Upper lobe of left lung (tissue), 6 donors: ENCODE data around the gene DGAT2L6. TPM values are rescaled to one million over a fixed set of nuclear protein-coding genes. Genes with fewer than 3 reads are reported as not detected.
A peak's percentile ranks its signal among the peaks of the same experiment; 100 is the strongest.
"Not testable (repeated sequence)": the region's sequence is repeated elsewhere in the genome, so short reads cannot be mapped to it uniquely, and the experiment has no call there.

ENCODE experiments used
- ATAC-seq, 2 donors: fragments of 200-7000 bp; cut with Tn5 transposase; one replicate each; pipeline ENCODE4 v1.9.1; 2022; ENCODE audit warnings: mild to moderate bottlenecking in 2 of 2, moderate library complexity in 2 of 2; ENCODE audit not compliant: low FRiP score in 2 of 2
- DNase-seq, 2 donors: peaks; one replicate each; pipeline ENCODE4 v3.0.0-alpha.2; 2019 to 2020
- H3K27ac ChIP-seq, 4 donors: fragments of 200-600 bp; sonication (generic); one replicate each; pipeline ENCODE4 v1.5.1; 2016 to 2019
- H3K27me3 ChIP-seq, 4 donors: fragments of 200-600 bp; sonication (generic); one replicate each; pipeline ENCODE4 v1.5.1; 2017 to 2019
- H3K36me3 ChIP-seq, 4 donors: fragments of 200-600 bp; sonication (generic); one replicate each; pipeline ENCODE4 v1.5.1; 2016 to 2019
- H3K4me1 ChIP-seq, 4 donors: fragments of 200-600 bp; sonication (generic); one replicate each; pipeline ENCODE4 v1.5.1; 2018 to 2019
- H3K4me3 ChIP-seq, 4 donors: fragments of 200-600 bp; sonication (generic); one replicate each; pipeline ENCODE4 v1.5.1; 2017 to 2019; ENCODE audit warnings: mild to moderate bottlenecking in 2 of 4, moderate library complexity in 1 of 4
- H3K9me3 ChIP-seq, 4 donors: fragments of 200-600 bp; sonication (generic); one replicate each; pipeline ENCODE4 v1.5.1; 2018 to 2019
- EP300 ChIP-seq, 4 donors: sonication (generic); formaldehyde crosslinking; IDR thresholded peaks; one replicate each; pipeline ENCODE4 v1.5.1; 2017; ENCODE audit warnings: antibody characterized with exemption in 4 of 4, control low read depth in 2 of 4
- POLR2A ChIP-seq, 4 donors: fragments of 450-650 bp; IDR thresholded peaks; one replicate each; pipeline ENCODE4 v1.5.1; 2016 to 2017; ENCODE audit warnings: antibody characterized with exemption in 4 of 4, mild to moderate bottlenecking in 2 of 4
- POLR2AphosphoS5 ChIP-seq, 2 donors: sonication (generic); formaldehyde crosslinking; IDR thresholded peaks; one replicate each; pipeline ENCODE4 v1.5.1; 2017; ENCODE audit warnings: antibody characterized with exemption in 2 of 2
- whole genome bisulfite sequencing, 2 donors: methylation state at CpG; one replicate each; pipeline ENCODE4 v1.1.5; 2017 to 2018; 5-methylcytosine and 5-hydroxymethylcytosine counted together
- total RNA-seq, 6 donors: library from RNA; depleted of rRNA in 4 of 6; stranded (reverse); fragments of >200 nt in 4 of 6; gene quantifications; one replicate each; pipeline versions ENCODE4 v1.1.0 to v1.2.1, GENCODE V29; 2016 to 2021
- TF ChIP-seq, protein P1 (sequence below), 6 experiments: fragments of 450-650 bp in 4 of 6; fragments of 200-600 bp in 2 of 6; sonication (generic) in 2 of 6; IDR thresholded peaks; one replicate each; pipeline ENCODE4 v1.5.1; 2016 to 2019; ENCODE audit warnings: antibody characterized with exemption in 6 of 6
- donor health status: DM: no; HTN: no; CAD: no; lungs with moderate emphysema.
- donor health status: DM: no; HTN: yes; CAD: no; lungs with severe emphysema.

DGAT2L6 gene
- total RNA-seq, 6 donors from 2014 or later: not detected

DNA sequence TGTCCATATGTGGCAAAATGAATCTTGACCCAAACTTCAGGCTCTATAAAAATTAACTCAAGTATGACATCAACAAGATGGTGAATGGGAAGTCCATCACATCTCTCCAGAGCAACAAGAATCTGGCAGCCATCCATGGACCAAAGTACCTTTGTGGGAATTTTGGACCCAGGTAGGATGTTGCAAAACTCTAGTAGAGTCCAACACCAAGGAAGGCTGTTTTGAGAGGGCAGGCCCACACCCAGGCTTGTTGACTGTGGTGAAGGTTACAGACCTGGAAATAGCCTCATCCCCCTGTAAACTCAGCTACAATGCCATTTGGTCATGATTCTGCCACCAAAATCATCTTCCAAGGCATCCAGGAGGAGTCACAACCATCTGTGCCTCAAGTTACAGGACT is 12.9 kb downstream of the DGAT2L6 start:
- TF ChIP-seq POLR2AphosphoS5 (IDR thresholded peaks at IDR 0.05): no peak
- no peak for TF ChIP-seq POLR2A (IDR thresholded peaks at IDR 0.05)
- TF ChIP-seq, protein P1, sequence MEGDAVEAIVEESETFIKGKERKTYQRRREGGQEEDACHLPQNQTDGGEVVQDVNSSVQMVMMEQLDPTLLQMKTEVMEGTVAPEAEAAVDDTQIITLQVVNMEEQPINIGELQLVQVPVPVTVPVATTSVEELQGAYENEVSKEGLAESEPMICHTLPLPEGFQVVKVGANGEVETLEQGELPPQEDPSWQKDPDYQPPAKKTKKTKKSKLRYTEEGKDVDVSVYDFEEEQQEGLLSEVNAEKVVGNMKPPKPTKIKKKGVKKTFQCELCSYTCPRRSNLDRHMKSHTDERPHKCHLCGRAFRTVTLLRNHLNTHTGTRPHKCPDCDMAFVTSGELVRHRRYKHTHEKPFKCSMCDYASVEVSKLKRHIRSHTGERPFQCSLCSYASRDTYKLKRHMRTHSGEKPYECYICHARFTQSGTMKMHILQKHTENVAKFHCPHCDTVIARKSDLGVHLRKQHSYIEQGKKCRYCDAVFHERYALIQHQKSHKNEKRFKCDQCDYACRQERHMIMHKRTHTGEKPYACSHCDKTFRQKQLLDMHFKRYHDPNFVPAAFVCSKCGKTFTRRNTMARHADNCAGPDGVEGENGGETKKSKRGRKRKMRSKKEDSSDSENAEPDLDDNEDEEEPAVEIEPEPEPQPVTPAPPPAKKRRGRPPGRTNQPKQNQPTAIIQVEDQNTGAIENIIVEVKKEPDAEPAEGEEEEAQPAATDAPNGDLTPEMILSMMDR (IDR thresholded peaks at IDR 0.05): no peak
- no peak for TF ChIP-seq EP300 (IDR thresholded peaks at IDR 0.05)
- H3K4me3 ChIP-seq: no peak overlapping the region
- H3K36me3 ChIP-seq: no peaks in the 10 kb centered on the region
- no peaks in the 10 kb centered on the region for H3K27me3 ChIP-seq
- no peak for DNase-seq
- no peaks in the 10 kb centered on the region for H3K4me1 ChIP-seq
- peaks cover 0 to 5% (median 0%) of the 10 kb centered on the region in 4 donors for H3K9me3 ChIP-seq
- ATAC-seq: no peak
- no peak overlapping the region for H3K27ac ChIP-seq

DNA sequence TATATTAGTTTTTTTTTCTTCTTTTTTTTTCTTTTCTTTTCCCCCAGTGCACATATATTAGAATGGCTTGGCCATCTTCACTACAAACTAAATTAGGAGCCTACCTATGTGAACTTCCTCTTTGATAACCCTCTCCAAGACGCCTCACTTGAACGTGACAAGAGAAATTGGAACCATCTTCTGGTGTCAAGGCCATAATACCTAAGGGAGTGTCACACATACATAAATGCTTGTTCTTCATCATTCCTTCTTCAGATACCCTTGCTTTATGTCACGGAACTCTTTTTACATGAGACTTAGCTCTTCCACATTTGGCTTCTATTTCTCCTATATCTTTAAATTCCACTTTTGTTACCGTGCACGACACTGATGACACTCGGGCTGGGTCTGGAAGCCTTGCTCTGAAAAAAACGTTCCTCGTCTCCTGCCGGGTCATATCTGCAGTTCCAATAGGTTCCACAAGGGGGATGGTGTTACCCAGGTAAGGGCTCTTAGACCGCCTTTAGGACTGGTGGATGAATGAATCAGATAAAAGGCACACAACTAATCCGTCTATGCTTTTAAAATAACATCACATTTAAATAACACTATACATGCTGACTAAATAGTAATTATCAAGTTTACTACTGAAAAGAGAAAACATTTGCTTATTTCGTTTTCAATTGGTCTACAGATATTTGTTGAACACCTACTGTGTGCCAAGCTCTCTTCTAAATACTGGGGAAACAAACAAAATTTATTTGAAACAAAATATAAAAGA is 19.9 kb downstream of the DGAT2L6 start:
- ATAC-seq (peak in 1 of 2 donors; percentile 68), DNase-seq (peak in 1 of 2 donors; percentile 31)
- TF ChIP-seq POLR2AphosphoS5 (IDR thresholded peaks at IDR 0.05): no peak
- TF ChIP-seq POLR2A (IDR thresholded peaks at IDR 0.05): no peak
- TF ChIP-seq, protein P1 (IDR thresholded peaks at IDR 0.05): peak; percentile 15 to 65 (median 46)
- H3K27ac ChIP-seq: no peak overlapping the region
- WGBS, 2 donors: 11 to 18% methylated on average over 12 of the region's 12 CpGs
- H3K27me3 ChIP-seq: no peaks in the 10 kb centered on the region
- H3K4me3 ChIP-seq: no peak overlapping the region
- H3K4me1 ChIP-seq: no peaks in the 10 kb centered on the region
- H3K9me3 ChIP-seq: no peaks in the 10 kb centered on the region
- no peaks in the 10 kb centered on the region for H3K36me3 ChIP-seq

DNA sequence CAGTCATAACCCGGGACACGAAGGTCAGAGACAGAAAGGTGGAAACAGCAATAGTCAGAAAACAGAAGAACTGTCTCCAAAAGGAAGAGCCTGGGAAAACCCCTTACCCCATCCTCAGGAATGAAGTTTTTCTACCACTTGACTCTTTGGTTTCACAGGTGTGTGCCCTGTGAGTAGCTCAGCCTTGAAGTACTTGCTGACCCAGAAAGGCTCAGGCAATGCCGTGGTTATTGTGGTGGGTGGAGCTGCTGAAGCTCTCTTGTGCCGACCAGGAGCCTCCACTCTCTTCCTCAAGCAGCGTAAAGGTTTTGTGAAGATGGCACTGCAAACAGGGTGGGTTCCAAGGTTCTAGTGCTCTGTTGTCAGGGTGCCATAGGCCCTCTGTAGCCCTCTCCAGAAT is 24.4 kb downstream of the DGAT2L6 start:
- DNase-seq (no peak), ATAC-seq (peak in 1 of 2 donors; percentile 24)
- no peak overlapping the region for H3K4me3 ChIP-seq
- H3K27me3 ChIP-seq: no peaks in the 10 kb centered on the region
- H3K27ac ChIP-seq: no peak overlapping the region
- TF ChIP-seq EP300 (IDR thresholded peaks at IDR 0.05): no peak
- TF ChIP-seq POLR2A (IDR thresholded peaks at IDR 0.05): no peak
- TF ChIP-seq, protein P1 (IDR thresholded peaks at IDR 0.05): no peak
- no peaks in the 10 kb centered on the region for H3K36me3 ChIP-seq
- H3K9me3 ChIP-seq: no peaks in the 10 kb centered on the region
- WGBS, 2 donors: 63 to 83% methylated on average over 2 to 5 of the region's 5 CpGs
- no peaks in the 10 kb centered on the region for H3K4me1 ChIP-seq

DNA sequence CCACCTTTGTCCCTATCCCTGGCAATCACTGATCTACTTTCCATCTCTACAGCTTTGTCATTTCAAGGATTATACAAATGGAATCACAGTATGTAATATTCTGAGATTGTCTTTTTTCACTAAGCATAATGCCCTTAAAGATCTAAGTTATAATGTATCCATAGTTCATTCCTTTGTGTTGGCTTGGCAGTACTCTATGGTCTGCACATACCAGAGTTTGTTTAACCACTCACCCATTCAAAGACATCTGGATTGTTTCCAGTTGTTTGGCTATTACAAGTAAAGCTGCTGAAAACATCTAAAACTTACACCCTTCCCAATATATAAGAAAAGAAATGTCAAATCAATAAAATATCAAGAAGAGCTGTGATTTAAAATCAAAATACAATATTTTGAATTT is 31.2 kb downstream of the DGAT2L6 start:
- no peak for DNase-seq
- TF ChIP-seq EP300 (IDR thresholded peaks at IDR 0.05) (no peak), POLR2A (IDR thresholded peaks at IDR 0.05) (no peak), POLR2AphosphoS5 (IDR thresholded peaks at IDR 0.05) (no peak)
- TF ChIP-seq, protein P1 (IDR thresholded peaks at IDR 0.05): no peak
- no peaks in the 10 kb centered on the region for H3K4me1 ChIP-seq
- no peak overlapping the region for H3K27ac ChIP-seq
- no peak overlapping the region for H3K4me3 ChIP-seq
- H3K9me3 ChIP-seq: no peaks in the 10 kb centered on the region
- H3K36me3 ChIP-seq: no peaks in the 10 kb centered on the region
- H3K27me3 ChIP-seq: no peaks in the 10 kb centered on the region
- ATAC-seq: no peak

DNA sequence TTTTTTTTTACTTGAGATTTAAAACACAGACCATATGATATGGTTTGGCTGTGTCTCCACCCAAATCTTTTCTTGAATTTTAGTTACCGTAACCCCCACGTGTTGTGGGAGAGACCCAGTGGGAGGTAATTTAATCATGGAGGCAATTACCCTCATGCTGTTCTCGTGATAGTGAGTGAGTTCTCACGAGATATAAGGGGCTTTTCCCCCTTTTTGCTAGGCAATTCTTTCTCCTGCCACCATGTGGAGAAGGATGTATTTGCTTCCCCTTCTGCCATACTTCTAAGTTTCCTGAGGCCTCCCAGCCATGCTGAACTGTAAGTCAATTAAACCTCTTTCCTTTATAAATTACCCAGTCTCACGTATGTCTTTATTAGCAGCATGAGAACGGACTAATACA is 32.3 kb downstream of the DGAT2L6 start:
- not testable (repeated sequence) for DNase-seq, H3K27ac ChIP-seq, H3K4me1 ChIP-seq, ATAC-seq, H3K27me3 ChIP-seq, H3K36me3 ChIP-seq, H3K4me3 ChIP-seq, H3K9me3 ChIP-seq
- 62 to 70% methylated on average over 6 of the region's 6 CpGs for WGBS, 2 donors
